GM12878 (cell line): ENCODE measurements around the gene ELN. TPM values are rescaled to one million over a fixed set of nuclear protein-coding genes. Genes with fewer than 3 reads are reported as not detected.

Source experiments
- ATAC-seq: fragments of 200-7000 bp; cut with Tn5 transposase; 3 replicates; pipeline ENCODE4 v1.9.1; 2020; ENCODE audit warnings: mild to moderate bottlenecking, moderate library complexity
- BruUV-seq: library from RNA; stranded (reverse); fragments of 400-500 nt; replicated peaks from 2 replicates; lab custom pipeline; 2021; lab: Mats Ljungman, UMichigan
- CTCF ChIA-PET: fragments of 300-600 bp; sonication (Branson Sonifier 250); formaldehyde crosslinking; extraction: SDS; loops from one replicate; lab custom pipeline; 2021; ENCODE audit warnings: inconsistent platforms; lab: Yijun Ruan, JAX
- POLR2A ChIA-PET: fragments of 350-600 bp; formaldehyde crosslinking; extraction: SDS; loops from one replicate; lab custom pipeline; 2021; ENCODE audit warnings: inconsistent platforms; lab: Charles Lee
- RAD21 ChIA-PET: fragments of 300-600 bp; sonication (Branson Sonifier 250); formaldehyde crosslinking; loops from one replicate; lab custom pipeline; 2023; ENCODE audit warnings: antibody characterized with exemption; ENCODE audit not compliant: unreplicated experiment; lab: Charles Lee
- SMC1A ChIA-PET: fragments of 300-600 bp; sonication (Branson Sonifier 250); formaldehyde crosslinking; loops from one replicate; lab custom pipeline; 2023; ENCODE audit not compliant: unreplicated experiment, uncharacterized antibody; lab: Charles Lee
- DNase-seq: peaks from one replicate; pipeline ENCODE4 v3.0.0-alpha.2; 2011; ENCODE audit warnings: low read depth, low spot score
- FAIRE-seq: peaks from 3 replicates; lab custom pipeline; 2011; peaks lifted over from hg19 to GRCh38; lab: Jason Lieb, UNC
- H2AFZ ChIP-seq: 2 replicates; pipeline ENCODE4 v1.6.0; 2011; ENCODE audit warnings: low read depth, low read length, control low read depth; ENCODE audit not compliant: control insufficient read depth
- H3K27ac ChIP-seq: 2 replicates; pipeline ENCODE4 v1.5.1; 2011; ENCODE audit warnings: control low read depth; ENCODE audit not compliant: control insufficient read depth, insufficient read depth
- H3K27me3 ChIP-seq, 2 experiments: replicated peaks in 1 of 2; 2 replicates each; pipeline versions ENCODE4 v1.6.0 to v1.6.1; 2011; ENCODE audit warnings: low read length in 1 of 2; ENCODE audit not compliant: control insufficient read depth in 2 of 2, insufficient read depth in 2 of 2
- H3K36me3 ChIP-seq, 2 experiments: 2 replicates each; pipeline ENCODE4 v1.5.1; 2011; ENCODE audit warnings: low read length in 1 of 2; ENCODE audit not compliant: control insufficient read depth in 2 of 2, insufficient read depth in 2 of 2
- H3K4me1 ChIP-seq: 2 replicates; pipeline ENCODE4 v1.6.1; 2011; ENCODE audit warnings: mild to moderate bottlenecking, low read length, moderate library complexity, mixed read lengths; ENCODE audit not compliant: control insufficient read depth, insufficient read depth
- H3K4me2 ChIP-seq: 2 replicates; pipeline ENCODE4 v1.6.0; 2011; ENCODE audit warnings: control low read depth; ENCODE audit not compliant: control insufficient read depth, insufficient read depth
- H3K4me3 ChIP-seq: fragments of 200-600 bp; sonication (generic); 2 replicates; pipeline ENCODE4 v1.5.1; 2016
- H3K79me2 ChIP-seq: 2 replicates; pipeline ENCODE4 v1.6.0; 2011; ENCODE audit warnings: low read length; ENCODE audit not compliant: control insufficient read depth, insufficient read depth
- H3K9ac ChIP-seq: 2 replicates; pipeline ENCODE4 v1.8.0; 2011; ENCODE audit warnings: low read length, control low read depth, mixed read lengths; ENCODE audit not compliant: control insufficient read depth, insufficient read depth
- H3K9me3 ChIP-seq: replicated peaks from 3 replicates; pipeline ENCODE4 v1.5.1; 2011; ENCODE audit warnings: mild to moderate bottlenecking, low read length; ENCODE audit not compliant: control insufficient read depth, insufficient read depth
- H4K20me1 ChIP-seq: 2 replicates; pipeline ENCODE4 v1.6.0; 2011; ENCODE audit not compliant: control insufficient read depth, insufficient read depth
- BHLHE40 ChIP-seq, 2 experiments: fragments of 450-650 bp in 1 of 2; IDR thresholded peaks; 2 replicates each; pipeline ENCODE4 v1.6.1; 2011 to 2017; ENCODE audit warnings: low read depth in 2 of 2, borderline replicate concordance in 1 of 2, improper control_type of control experiment in 1 of 2, low read length in 1 of 2, mild to moderate bottlenecking in 1 of 2
- KDM1A ChIP-seq: fragments of 200-600 bp; sonication (generic); IDR thresholded peaks from 2 replicates; pipeline ENCODE4 v1.6.1; 2016; ENCODE audit warnings: borderline replicate concordance
- MEF2B ChIP-seq: fragments of 450-650 bp; IDR thresholded peaks from 2 replicates; pipeline ENCODE4 v1.6.1; 2018; ENCODE audit warnings: mild to moderate bottlenecking, moderate library complexity; ENCODE audit not compliant: partially characterized antibody, poor library complexity, severe bottlenecking
- NFIC ChIP-seq: IDR thresholded peaks from 2 replicates; pipeline ENCODE4 v1.6.1; 2012; ENCODE audit warnings: low read depth, mild to moderate bottlenecking, inconsistent platforms, low read length, moderate library complexity
- NR2C2 ChIP-seq: IDR thresholded peaks from 2 replicates; pipeline ENCODE4 v1.6.1; 2011; ENCODE audit warnings: borderline replicate concordance, low read depth; ENCODE audit not compliant: control insufficient read depth, insufficient read length
- POLR2AphosphoS2 ChIP-seq: IDR thresholded peaks from 2 replicates; pipeline ENCODE4 v1.6.1; 2011; ENCODE audit warnings: low read depth, mild to moderate bottlenecking, low read length, improper control_type of control experiment, moderate library complexity
- RB1 ChIP-seq: fragments of 450-650 bp; formaldehyde crosslinking; IDR thresholded peaks from 2 replicates; pipeline ENCODE4 v1.6.1; 2017; ENCODE audit warnings: mild to moderate bottlenecking, borderline replicate concordance
- RFX5 ChIP-seq: IDR thresholded peaks from 2 replicates; pipeline ENCODE4 v1.6.1; 2011; ENCODE audit warnings: low read depth, low read length, improper control_type of control experiment
- SRF ChIP-seq, 2 experiments: IDR thresholded peaks; 2 replicates each; pipeline ENCODE4 v1.6.1; 2011; ENCODE audit warnings: low read depth in 2 of 2, low read length in 2 of 2, mild to moderate bottlenecking in 1 of 2, moderate library complexity in 1 of 2
- TARDBP ChIP-seq: IDR thresholded peaks from 2 replicates; pipeline ENCODE4 v1.6.1; 2016; ENCODE audit warnings: borderline replicate concordance
- ZNF274 ChIP-seq: IDR thresholded peaks from one replicate; pipeline ENCODE4 v1.8.0; 2011; ENCODE audit not compliant: insufficient read length, insufficient read depth
- ZSCAN29 ChIP-seq: fragments of 450-650 bp; IDR thresholded peaks from 2 replicates; pipeline ENCODE4 v1.6.1; 2017; ENCODE audit warnings: mild to moderate bottlenecking, moderate library complexity
- WGBS: methylation state at CpG from one replicate; pipeline ENCODE4 v1.1.6; 2016; ENCODE audit warnings: low lambda C conversion rate; ENCODE audit not compliant: insufficient replicate concordance, insufficient coverage; ENCODE audit errors: missing lambda C conversion rate; 5-methylcytosine and 5-hydroxymethylcytosine counted together
- in situ Hi-C: fragments of 300-500 bp; cut with MboI; formaldehyde crosslinking; loops from 9 replicates; pipeline ENCODE4 v1.14.3; 2018; ENCODE audit warnings: mixed read lengths
- intact Hi-C: fragments of 100-400 bp; cut with micrococcal nuclease; formaldehyde crosslinking; loops from one replicate; pipeline ENCODE4 v1.14.2; 2022; ENCODE audit not compliant: unreplicated experiment
- polyA plus RNA-seq, 11 experiments: library from polyadenylated mRNA; depleted of rRNA in 4 of 11; unstranded in 6 of 11; stranded (reverse) in 5 of 11; fragments of >200 nt; fragmentation: Nextera tagmentation in 4 of 11; fragmentation: Illumina TruSeq in 1 of 11; extraction: Ambion mirVana in 4 of 11; extraction: Trizol in 1 of 11; gene quantifications; 1 replicate in 1 of 11; 2 replicates in 10 of 11; pipeline versions ENCODE4 v1.2.1 to v1.2.3, GENCODE V29; 2011 to 2016; ENCODE audit warnings: inconsistent platforms in 2 of 11, missing spikeins in 2 of 11, low read depth in 1 of 11
- total RNA-seq, 4 experiments: library from RNA; depleted of rRNA in 3 of 4; stranded (reverse); fragments of >200 nt in 3 of 4; fragmentation: Illumina TruSeq in 1 of 4; extraction: Trizol in 1 of 4; gene quantifications; 2 replicates each; pipeline versions ENCODE4 v1.2.1 to v1.2.3, GENCODE V29; 2013 to 2021
- TF ChIP-seq, protein P1 (sequence below): fragments of 150-350 bp; IDR thresholded peaks from 2 replicates; pipeline ENCODE4 v1.6.1; 2016; ENCODE audit warnings: low read depth, low read length

The ELN gene
- total and polyA plus RNA-seq, 10 of the 15 experiments (the other 5 are each of a cell fraction or from before 2014, with no cell fraction given): 0.08 to 0.27 (median 0.23) TPM; not detected in 7

DNA sequence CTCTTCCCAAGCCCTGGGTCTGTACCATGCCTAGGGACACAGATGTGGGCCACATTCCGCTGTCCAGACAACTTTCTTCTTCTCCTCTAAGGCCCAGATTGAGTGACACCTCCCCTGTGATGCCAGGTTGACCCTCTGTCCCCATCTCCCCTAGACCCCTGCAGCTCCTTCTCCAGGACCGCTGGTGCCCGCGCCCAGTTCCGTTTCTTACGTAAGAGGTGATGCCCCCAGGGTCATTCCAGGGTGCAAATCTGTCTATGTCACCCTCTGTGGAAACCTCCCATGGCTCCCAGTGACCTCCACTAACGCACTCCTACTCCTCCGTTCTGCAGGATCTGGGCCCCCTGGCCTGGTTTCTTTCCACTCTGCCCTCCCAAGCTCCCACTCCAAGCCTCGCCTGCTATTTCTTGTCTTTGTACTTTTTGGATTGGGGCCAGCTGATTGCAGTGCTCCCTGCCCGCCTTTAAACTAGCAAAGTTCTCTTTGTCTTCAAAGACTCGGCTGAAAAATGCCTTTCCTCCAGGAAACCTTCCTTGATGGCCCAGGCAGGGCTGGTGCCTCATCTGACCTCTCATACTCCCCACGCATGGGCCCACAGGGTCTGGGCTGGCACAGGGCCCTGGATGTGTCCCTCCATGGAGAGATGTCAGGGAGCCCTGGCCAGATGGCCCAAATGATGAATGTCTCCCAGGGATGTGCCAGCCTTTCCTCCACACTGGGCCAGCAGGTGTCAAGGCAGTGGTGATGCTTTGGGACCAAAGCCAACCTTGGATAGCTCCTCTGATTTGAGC is 21.3 kb upstream of the ELN start:
- no peak for FAIRE-seq
- Histone ChIP-seq H3K9ac (no peak overlapping the region), H3K27me3 (no peaks in the 10 kb centered on the region; a peak in 1 of 4 replicates), H2AFZ (no peak overlapping the region), H3K36me3 (no peaks in the 10 kb centered on the region), H3K4me3 (no peak overlapping the region)
- intact Hi-C loops: no loop called here
- POLR2A ChIA-PET: no interaction called here
- TF ChIP-seq BHLHE40 (IDR thresholded peaks at IDR 0.05; ENCODE audit: borderline replicate concordance in 1 of 2, low read depth in 2 of 2, low read length in 1 of 2): no peak
- TF ChIP-seq, protein P1, sequence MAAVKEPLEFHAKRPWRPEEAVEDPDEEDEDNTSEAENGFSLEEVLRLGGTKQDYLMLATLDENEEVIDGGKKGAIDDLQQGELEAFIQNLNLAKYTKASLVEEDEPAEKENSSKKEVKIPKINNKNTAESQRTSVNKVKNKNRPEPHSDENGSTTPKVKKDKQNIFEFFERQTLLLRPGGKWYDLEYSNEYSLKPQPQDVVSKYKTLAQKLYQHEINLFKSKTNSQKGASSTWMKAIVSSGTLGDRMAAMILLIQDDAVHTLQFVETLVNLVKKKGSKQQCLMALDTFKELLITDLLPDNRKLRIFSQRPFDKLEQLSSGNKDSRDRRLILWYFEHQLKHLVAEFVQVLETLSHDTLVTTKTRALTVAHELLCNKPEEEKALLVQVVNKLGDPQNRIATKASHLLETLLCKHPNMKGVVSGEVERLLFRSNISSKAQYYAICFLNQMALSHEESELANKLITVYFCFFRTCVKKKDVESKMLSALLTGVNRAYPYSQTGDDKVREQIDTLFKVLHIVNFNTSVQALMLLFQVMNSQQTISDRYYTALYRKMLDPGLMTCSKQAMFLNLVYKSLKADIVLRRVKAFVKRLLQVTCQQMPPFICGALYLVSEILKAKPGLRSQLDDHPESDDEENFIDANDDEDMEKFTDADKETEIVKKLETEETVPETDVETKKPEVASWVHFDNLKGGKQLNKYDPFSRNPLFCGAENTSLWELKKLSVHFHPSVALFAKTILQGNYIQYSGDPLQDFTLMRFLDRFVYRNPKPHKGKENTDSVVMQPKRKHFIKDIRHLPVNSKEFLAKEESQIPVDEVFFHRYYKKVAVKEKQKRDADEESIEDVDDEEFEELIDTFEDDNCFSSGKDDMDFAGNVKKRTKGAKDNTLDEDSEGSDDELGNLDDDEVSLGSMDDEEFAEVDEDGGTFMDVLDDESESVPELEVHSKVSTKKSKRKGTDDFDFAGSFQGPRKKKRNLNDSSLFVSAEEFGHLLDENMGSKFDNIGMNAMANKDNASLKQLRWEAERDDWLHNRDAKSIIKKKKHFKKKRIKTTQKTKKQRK: no peak
- TF ChIP-seq TARDBP: no peak
- TF ChIP-seq ZSCAN29: no peak
- TF ChIP-seq RFX5: no peak
- no peak for TF ChIP-seq NR2C2
- no peak for TF ChIP-seq SRF (IDR thresholded peaks at IDR 0.05; ENCODE audit: low read depth in 2 of 2, low read length in 2 of 2)
- TF ChIP-seq KDM1A: no peak
- no peak for TF ChIP-seq RB1
- no peak for TF ChIP-seq MEF2B
- TF ChIP-seq POLR2AphosphoS2: no peak
- no peak for TF ChIP-seq ZNF274
- no peak for TF ChIP-seq NFIC
- TF ChIP-seq, all 136 proteins: peak for 0
- Histone ChIP-seq H3K27ac (no peak overlapping the region), H3K4me1 (no peaks in the 10 kb centered on the region; the same call in 1 of the 2 replicates), H4K20me1 (no peaks in the 10 kb centered on the region; the same call in 1 of the 2 replicates), H3K79me2 (no peaks in the 10 kb centered on the region), H3K4me2 (no peak overlapping the region), H3K9me3 (no peaks in the 10 kb centered on the region)
- CTCF ChIA-PET: no interaction called here
- no TSS peak for BruUV-seq
- no peak for ATAC-seq
- in situ Hi-C loops: no loop called here
- no peak for DNase-seq
- RAD21 ChIA-PET: no interaction called here
- WGBS: 56% methylated on average over 12 of the region's 12 CpGs
- SMC1A ChIA-PET: no interaction called here
